GM19099 (cell line): ENCODE data around the gene MLLT10.

Experiments
- POLR2A ChIP-seq: IDR thresholded peaks from 3 replicates; pipeline ENCODE4 v1.6.1; 2011; ENCODE audit warnings: low read depth; ENCODE audit not compliant: insufficient read length; ENCODE audit errors: extremely low read depth

The MLLT10 gene

DNA sequence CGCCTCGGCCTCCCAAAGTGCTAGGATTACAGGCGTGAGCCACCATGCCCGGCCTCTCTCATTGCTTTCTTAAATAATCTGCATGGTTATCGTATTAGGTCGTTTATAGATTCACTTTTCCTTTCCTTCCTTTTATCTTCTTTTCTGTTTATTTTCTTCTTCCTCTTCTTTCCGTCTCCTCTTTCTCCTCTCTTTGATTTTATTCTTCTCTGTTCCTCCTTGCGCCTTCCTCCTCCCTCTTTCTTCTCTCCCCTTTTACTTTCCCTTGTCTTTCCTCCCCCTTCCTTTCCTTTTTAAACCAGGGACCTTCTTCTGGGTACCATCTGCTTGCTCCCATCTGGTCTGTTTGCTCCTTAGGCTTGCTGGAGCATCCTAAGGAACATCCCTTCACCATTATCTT, 18.6 kb downstream of the MLLT10 start:
- no peak for TF ChIP-seq POLR2A

DNA sequence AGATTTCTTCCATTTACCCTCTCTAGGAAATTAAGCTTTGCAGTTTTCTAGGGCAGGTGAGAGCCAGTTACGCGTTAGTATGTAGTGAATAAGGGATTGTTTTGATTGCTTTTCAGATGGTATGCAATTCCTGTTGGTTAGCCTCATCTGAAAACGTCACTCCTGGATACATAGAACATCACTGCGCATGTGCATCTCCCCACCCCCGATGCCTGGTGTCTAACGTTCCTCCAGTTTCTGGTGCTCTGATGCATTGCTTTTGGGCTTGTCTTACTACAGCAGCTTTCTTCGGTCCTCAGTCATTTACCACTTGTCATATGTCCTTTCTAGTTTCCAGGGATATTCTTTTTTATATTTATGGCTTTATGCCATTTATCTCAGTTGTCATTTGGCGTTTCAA, 22.5 kb downstream of the MLLT10 start:
- no peak for TF ChIP-seq POLR2A

DNA sequence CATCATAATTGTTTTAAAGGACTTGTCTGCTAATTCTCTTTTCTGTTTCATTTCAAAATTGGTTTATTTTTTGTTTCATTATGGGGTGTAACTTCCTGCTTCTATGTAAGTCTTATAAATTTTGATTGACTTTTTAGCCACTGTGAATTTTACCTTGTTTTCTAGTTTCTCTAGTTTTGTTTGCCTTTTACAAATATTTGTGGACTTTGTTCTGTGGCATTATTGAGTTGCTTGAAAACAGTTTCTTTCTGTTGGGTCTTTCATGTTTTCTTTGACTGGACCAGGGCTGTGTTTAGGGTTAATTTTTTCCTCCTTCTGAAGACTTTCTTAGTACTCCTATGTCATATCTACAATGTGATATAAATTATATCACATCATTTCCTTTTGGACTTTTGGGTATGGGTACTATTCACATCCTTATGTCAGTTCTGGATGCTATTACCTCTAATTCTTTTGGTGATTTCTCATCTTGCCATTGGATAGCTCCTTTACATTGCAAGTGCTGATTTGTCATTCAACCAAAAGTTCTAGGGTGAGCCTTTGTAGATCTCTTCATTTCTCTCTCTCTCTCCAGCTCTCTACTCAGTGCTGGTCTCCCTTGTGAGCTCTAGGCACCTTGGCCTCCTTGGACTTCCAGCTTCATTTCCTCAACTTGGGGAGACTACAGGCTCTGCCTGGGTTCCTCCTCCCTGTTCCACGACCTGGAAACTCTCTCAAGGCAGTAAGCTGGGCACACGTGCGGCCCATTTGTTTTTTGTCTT, 36.9 kb downstream of the MLLT10 start:
- TF ChIP-seq POLR2A, result no peak

- no peak for TF ChIP-seq POLR2A
These were observed 38.5 kb downstream of the MLLT10 start for GRCh38 chr10:21572578-21572977.

- no peak for TF ChIP-seq POLR2A
These were observed 45.3 kb downstream of the MLLT10 start for GRCh38 chr10:21579291-21579690.

GRCh38 chr10:21584834-21585530, 51.0 kb downstream of the MLLT10 start:
- TF ChIP-seq POLR2A, result no peak

GRCh38 chr10:21587391-21587790, 53.4 kb downstream of the MLLT10 start:
- TF ChIP-seq POLR2A, result no peak

- TF ChIP-seq POLR2A, result no peak
These were observed 60.0 kb downstream of the MLLT10 start for GRCh38 chr10:21593986-21594385.

DNA sequence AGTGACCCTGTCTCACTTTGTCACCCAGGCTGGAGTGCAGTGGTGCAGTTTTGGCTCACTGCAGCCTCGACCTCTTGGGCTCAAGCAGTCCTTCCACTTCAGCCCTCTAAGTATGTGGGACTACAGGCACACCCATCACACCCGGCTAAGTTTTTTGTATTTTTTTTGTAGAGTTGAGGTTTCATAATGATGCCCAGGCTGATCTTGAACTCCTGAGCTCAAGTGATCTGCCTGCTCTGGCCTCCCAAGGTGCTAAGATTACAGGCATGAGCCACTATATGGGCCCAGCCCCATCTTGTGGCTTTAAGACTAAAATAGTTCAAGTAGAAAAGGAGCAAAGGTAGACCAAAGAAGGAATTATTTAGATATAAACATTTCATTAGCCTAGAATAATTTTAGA, 65.5 kb downstream of the MLLT10 start:
- TF ChIP-seq POLR2A, result no peak

- TF ChIP-seq POLR2A, result no peak
These were observed 66.9 kb downstream of the MLLT10 start for GRCh38 chr10:21600804-21601433.

- TF ChIP-seq POLR2A, result no peak
These were observed 68.3 kb downstream of the MLLT10 start for GRCh38 chr10:21602313-21602712.

GRCh38 chr10:21603721-21604120, 69.7 kb downstream of the MLLT10 start:
- TF ChIP-seq POLR2A, result no peak

GRCh38 chr10:21604651-21605050, 70.6 kb downstream of the MLLT10 start:
- TF ChIP-seq POLR2A, result no peak

DNA sequence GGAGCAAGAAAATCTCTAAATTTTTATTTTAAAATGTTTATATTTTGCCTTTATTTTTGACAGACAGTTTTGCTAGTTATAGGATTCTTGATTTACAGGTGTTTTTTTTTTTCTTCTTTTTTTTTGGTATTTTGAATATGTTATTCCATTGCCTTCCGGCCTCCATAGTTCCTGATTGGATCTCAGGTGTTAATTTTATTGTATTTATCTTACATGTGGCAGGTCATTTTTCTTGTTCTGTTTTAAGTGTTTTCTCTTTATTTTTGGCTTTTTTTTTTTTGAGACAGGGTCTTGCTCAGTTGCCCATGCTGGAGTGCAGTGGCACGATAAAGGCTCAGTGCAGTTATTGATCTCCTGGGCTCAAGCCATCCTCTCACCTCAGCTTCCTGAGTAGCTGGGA, 73.9 kb downstream of the MLLT10 start:
- TF ChIP-seq POLR2A, result no peak

GRCh38 chr10:21614000-21614399, 80.0 kb downstream of the MLLT10 start:
- TF ChIP-seq POLR2A, result no peak

DNA sequence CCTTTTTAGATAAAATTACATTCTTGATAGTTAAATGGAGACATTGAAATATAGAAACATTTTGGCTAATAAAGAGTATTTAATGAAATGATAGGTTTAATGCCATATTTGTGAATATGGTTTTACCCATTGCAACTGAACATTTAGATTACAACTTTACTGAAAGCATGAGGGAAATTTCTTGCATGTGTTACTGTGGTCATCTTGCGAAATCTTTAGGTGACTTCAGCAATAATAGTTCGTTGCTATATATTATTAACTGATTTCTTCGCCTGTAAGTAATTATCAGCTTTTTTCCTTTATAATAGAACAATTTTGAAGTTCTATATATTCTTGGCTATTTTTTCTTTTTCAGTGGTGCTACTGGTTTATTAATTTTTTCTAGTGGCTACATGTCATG, 83.2 kb downstream of the MLLT10 start:
- no peak for TF ChIP-seq POLR2A
